Measurements from ENCODE around the gene CABP2. TPM values are rescaled to one million over a fixed set of nuclear protein-coding genes. Genes with fewer than 3 reads are reported as not detected.

The CABP2 gene
- total RNA-seq, 1 donor = not detected

DNA sequence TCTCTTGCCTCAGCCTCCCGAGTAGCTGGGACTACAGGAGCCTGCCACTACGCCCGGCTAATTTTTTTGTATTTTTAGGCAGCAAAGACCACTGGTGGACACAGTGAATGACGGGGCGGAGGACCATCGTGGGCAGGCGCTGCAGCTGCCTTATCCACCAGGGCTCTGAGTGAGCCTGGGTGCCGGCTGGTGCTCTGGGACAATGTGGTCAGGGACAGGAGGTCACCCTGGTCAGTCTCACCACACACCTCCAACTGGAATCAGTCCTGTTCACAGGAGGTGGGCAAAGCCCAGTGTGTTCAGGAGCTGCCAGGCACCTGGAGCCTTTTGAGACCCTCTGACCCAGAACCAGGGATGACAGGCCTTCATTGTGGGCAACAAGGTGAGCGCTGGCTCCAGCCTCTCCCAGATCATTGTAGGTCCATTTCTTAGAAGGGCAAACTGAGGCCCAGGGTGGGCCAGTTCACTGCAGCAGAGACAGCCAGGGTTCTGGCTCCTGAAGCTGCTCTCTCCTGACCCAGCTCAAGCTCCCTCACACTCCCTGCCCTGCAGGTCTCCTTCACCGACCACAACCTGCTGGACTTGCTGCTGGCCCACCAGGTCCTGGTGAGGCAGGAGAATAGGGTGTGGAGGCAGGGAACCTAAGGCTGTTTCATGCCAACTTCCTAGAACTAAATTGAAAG lies 15.7 kb upstream of the CABP2 start:
- DNase-seq (ENCODE audit: low read depth) = no peak
- TF ChIP-seq, protein P1, sequence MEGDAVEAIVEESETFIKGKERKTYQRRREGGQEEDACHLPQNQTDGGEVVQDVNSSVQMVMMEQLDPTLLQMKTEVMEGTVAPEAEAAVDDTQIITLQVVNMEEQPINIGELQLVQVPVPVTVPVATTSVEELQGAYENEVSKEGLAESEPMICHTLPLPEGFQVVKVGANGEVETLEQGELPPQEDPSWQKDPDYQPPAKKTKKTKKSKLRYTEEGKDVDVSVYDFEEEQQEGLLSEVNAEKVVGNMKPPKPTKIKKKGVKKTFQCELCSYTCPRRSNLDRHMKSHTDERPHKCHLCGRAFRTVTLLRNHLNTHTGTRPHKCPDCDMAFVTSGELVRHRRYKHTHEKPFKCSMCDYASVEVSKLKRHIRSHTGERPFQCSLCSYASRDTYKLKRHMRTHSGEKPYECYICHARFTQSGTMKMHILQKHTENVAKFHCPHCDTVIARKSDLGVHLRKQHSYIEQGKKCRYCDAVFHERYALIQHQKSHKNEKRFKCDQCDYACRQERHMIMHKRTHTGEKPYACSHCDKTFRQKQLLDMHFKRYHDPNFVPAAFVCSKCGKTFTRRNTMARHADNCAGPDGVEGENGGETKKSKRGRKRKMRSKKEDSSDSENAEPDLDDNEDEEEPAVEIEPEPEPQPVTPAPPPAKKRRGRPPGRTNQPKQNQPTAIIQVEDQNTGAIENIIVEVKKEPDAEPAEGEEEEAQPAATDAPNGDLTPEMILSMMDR (IDR thresholded peaks at IDR 0.05; ENCODE audit: insufficient read depth, low read length) = no peak
- no peak overlapping the region for H3K4me3 ChIP-seq (ENCODE audit: low read depth, low read length)

DNA sequence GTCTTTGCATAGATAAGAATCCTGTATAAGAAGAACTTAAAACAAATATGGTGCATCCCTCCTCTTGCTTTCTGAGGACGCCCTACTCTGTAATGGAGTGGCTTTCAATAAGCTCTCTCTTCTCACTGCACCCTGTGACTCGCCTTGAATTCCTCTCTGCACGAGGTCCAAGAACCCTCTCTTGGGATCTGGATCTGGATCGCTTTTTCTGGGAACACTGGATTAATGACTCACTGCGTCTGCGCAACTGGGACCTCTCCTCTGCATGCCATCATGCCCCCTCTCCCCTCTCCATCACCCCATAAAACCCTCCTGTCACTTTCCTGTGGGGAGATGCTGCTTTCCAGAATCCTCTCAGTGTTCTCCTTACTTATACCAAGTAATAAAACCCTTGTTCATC lies 15.1 kb upstream of the CABP2 start:
- peak; percentile 36 for DNase-seq (ENCODE audit: low read depth)

DNA sequence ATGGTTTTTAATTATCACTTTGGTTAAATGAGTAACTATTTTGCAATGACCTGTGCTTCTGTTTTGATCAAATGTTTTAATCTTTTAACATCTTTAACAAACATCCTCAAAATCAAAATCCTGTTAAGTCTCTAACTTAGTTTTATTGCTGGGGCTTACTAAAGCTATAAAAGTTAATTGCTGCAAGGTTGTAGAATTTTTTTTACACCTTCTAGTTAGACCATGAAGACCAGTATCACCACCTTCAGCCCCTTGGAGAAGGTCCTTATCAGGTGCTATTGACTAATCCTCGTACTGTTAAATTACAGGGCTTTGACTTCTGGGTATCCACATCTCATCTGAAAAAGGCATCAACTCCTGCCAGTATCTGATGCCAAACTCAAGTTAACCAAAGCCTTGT lies 12.3 kb upstream of the CABP2 start:
- DNase-seq (ENCODE audit: low read depth) = no peak
- TF ChIP-seq, protein P1 (IDR thresholded peaks at IDR 0.05; ENCODE audit: insufficient read depth, low read length) = no peak

More for the DNA sequence above, 15.1 kb upstream of the CABP2 start:
- no peak overlapping the region for H3K4me3 ChIP-seq (ENCODE audit: low read depth, low read length)
- TF ChIP-seq, protein P1 (IDR thresholded peaks at IDR 0.05; ENCODE audit: insufficient read depth, low read length) = no peak

DNA sequence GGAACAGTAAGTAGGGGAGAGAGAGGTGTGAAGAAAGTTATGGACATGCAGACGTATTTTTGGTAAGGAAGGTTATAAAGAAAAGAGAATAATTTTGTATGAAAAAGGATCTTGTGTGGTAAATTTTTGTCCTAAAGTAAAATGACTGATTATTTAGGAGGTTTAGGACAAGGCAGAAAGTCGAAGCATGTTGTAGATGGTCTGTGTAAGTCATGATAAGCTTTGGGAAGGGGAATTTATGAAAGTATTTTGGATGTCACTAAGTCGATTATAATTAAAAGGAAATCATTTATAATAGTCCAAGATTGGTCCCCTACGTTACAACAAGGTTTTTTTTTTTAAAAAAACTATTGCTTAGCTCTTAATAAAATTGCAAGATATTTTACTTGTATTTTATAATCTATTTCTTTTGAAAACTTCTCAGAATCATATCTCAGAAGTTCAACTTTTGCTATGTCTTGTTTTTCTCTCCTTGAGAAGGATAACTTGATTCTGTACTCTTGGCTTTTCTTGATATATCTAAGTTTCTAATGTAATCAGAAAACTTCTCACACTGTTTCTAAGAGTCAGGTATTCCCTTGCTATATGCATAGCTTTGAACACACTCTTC lies 10.9 kb upstream of the CABP2 start:
- no peak overlapping the region for H3K4me3 ChIP-seq (ENCODE audit: low read depth, low read length)
- DNase-seq (ENCODE audit: low read depth) = no peak
- TF ChIP-seq, protein P1 (IDR thresholded peaks at IDR 0.05; ENCODE audit: insufficient read depth, low read length) = no peak

More for the DNA sequence above, 12.3 kb upstream of the CABP2 start:
- H3K4me3 ChIP-seq (ENCODE audit: low read depth, low read length) = no peak overlapping the region

DNA sequence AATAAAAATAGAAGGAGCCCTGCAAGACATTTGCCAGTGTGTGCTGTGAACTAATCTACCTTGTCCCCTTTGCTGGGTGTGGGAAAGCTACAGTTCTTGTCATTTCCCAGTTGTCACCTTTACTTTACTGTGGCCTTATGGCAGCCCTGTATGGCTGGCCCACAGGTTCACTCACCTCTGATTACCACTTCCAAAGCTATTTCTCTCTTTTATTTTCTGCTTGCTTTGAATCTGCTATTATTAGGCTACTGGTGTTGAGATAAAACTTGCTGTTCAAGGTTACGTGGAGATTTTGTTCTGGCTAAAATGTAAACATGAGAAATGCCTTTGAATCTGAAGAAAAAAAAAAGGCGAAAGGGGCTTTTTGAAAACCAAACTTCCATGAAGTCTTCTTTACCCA lies 9.6 kb upstream of the CABP2 start:
- TF ChIP-seq, protein P1 (IDR thresholded peaks at IDR 0.05; ENCODE audit: insufficient read depth, low read length) = no peak
- H3K4me3 ChIP-seq (ENCODE audit: low read depth, low read length) = no peak overlapping the region
- DNase-seq (ENCODE audit: low read depth) = no peak

DNA sequence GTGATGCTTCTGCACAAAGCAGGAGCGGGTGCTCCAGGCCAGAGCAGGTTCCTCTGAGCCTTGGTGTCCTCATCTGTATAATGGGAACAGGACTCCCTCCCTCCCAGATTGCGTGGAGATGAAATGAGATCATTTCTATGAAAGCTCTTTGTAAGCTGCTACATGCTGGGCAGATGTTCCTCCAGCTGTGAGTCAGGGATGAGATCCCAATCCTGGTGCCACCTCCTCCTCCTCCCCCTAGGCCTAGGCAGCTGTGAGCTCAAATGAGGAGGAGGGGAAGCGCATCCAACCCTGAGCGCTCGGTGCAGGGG lies 7.0 kb upstream of the CABP2 start:
- no peak overlapping the region for H3K4me3 ChIP-seq (ENCODE audit: low read depth, low read length)
- TF ChIP-seq, protein P1 (IDR thresholded peaks at IDR 0.05; ENCODE audit: insufficient read depth, low read length) = no peak
- no peak for DNase-seq (ENCODE audit: low read depth)
